DND-41 (cell line): ENCODE measurements around the gene ROCK2.
A peak's percentile ranks its signal among the peaks of the same experiment; 100 is the strongest.

Experiments used
- ATAC-seq: fragments of 200-7000 bp; cut with Tn5 transposase; 3 replicates; pipeline ENCODE4 v1.9.1; 2021; ENCODE audit warnings: low read depth; ENCODE audit not compliant: insufficient read depth
- DNase-seq: peaks from one replicate; pipeline ENCODE4 v3.0.0-alpha.2; 2020
- H2AFZ ChIP-seq: 2 replicates; pipeline ENCODE4 v1.6.0; 2012; ENCODE audit warnings: low read depth, low read length
- H3K27ac ChIP-seq: 2 replicates; pipeline ENCODE4 v1.5.1; 2012; ENCODE audit warnings: low read length, inconsistent platforms
- H3K27me3 ChIP-seq: fragments of 200-600 bp; sonication (generic); 2 replicates; pipeline ENCODE4 v1.6.0; 2012; ENCODE audit warnings: low read length, mild to moderate bottlenecking, inconsistent platforms; ENCODE audit not compliant: insufficient read depth, poor library complexity
- H3K36me3 ChIP-seq: 2 replicates; pipeline ENCODE4 v1.5.1; 2012; ENCODE audit warnings: low read length, inconsistent platforms; ENCODE audit not compliant: insufficient read depth
- H3K4me1 ChIP-seq: 2 replicates; pipeline ENCODE4 v1.5.1; 2012; ENCODE audit warnings: mild to moderate bottlenecking, low read length; ENCODE audit not compliant: insufficient read depth
- H3K4me2 ChIP-seq: 2 replicates; pipeline ENCODE4 v1.6.0; 2012; ENCODE audit warnings: mild to moderate bottlenecking, moderate library complexity, low read length, inconsistent platforms; ENCODE audit not compliant: insufficient read depth
- H3K4me3 ChIP-seq, 2 experiments: fragments of 200-600 bp in 1 of 2; shearing (Covaris generic) in 1 of 2; 2 replicates each; pipeline ENCODE4 v1.5.1; 2012 to 2016; ENCODE audit warnings: inconsistent platforms in 2 of 2, low read length in 2 of 2, mild to moderate bottlenecking in 2 of 2, low read depth in 1 of 2, moderate library complexity in 1 of 2
- H3K79me2 ChIP-seq: 2 replicates; pipeline ENCODE4 v1.6.0; 2012; ENCODE audit warnings: low read length, inconsistent platforms; ENCODE audit not compliant: insufficient read depth
- H3K9ac ChIP-seq: 2 replicates; pipeline ENCODE4 v1.6.0; 2012; ENCODE audit warnings: low read depth, mild to moderate bottlenecking, inconsistent platforms, low read length, moderate library complexity
- H3K9me3 ChIP-seq: 2 replicates; pipeline ENCODE4 v1.5.1; 2012; ENCODE audit warnings: low read length, moderate library complexity, mild to moderate bottlenecking, inconsistent platforms; ENCODE audit not compliant: insufficient read depth, severe bottlenecking
- H4K20me1 ChIP-seq: 2 replicates; pipeline ENCODE4 v1.6.0; 2012; ENCODE audit warnings: low read length; ENCODE audit not compliant: insufficient read depth
- CTCF ChIP-seq: IDR thresholded peaks from 2 replicates; pipeline ENCODE4 v1.5.1; 2012; ENCODE audit warnings: borderline replicate concordance, low read length, moderate library complexity, mild to moderate bottlenecking; ENCODE audit not compliant: poor library complexity, severe bottlenecking; ENCODE audit errors: extremely low read depth
- EZH2 ChIP-seq: IDR thresholded peaks from 3 replicates; pipeline ENCODE4 v1.6.1; 2012; ENCODE audit warnings: borderline replicate concordance, low read depth, mild to moderate bottlenecking, moderate library complexity, low read length, inconsistent platforms; ENCODE audit not compliant: severe bottlenecking

ROCK2 gene

GRCh38 chr2:11157731-11158130 lies 186.7 kb downstream of the ROCK2 start:
- ATAC-seq, result no peak
- no peaks in the 10 kb centered on the region for H4K20me1 ChIP-seq
- H3K27ac ChIP-seq, result no peak overlapping the region
- no peak for TF ChIP-seq CTCF
- no peak for TF ChIP-seq EZH2
- H3K36me3 ChIP-seq, result no peaks in the 10 kb centered on the region
- no peaks in the 10 kb centered on the region for H3K9me3 ChIP-seq
- H3K4me3 ChIP-seq, result no peak overlapping the region
- peaks cover 3% of the 10 kb centered on the region for H3K27me3 ChIP-seq
- no peak overlapping the region for H3K4me2 ChIP-seq
- H3K4me1 ChIP-seq, result peaks cover 19% of the 10 kb centered on the region
- no peak for DNase-seq
- no peak overlapping the region for H3K9ac ChIP-seq
- no peaks in the 10 kb centered on the region for H3K79me2 ChIP-seq
- H2AFZ ChIP-seq, result no peak overlapping the region

GRCh38 chr2:11157296-11157695 lies 187.1 kb downstream of the ROCK2 start:
- Histone ChIP-seq H3K27me3 (peaks cover 6% of the 10 kb centered on the region), H3K9me3 (no peaks in the 10 kb centered on the region), H3K4me2 (no peak overlapping the region), H3K36me3 (no peaks in the 10 kb centered on the region), H3K27ac (no peak overlapping the region), H2AFZ (no peak overlapping the region), H3K4me1 (peaks cover 19% of the 10 kb centered on the region), H3K79me2 (no peaks in the 10 kb centered on the region), H3K9ac (no peak overlapping the region), H4K20me1 (no peaks in the 10 kb centered on the region), H3K4me3 (no peak overlapping the region)
- ATAC-seq (no peak), DNase-seq (no peak)
- TF ChIP-seq EZH2 (no peak), CTCF (no peak)

GRCh38 chr2:11156396-11157075 lies 187.9 kb downstream of the ROCK2 start:
- TF ChIP-seq EZH2 (no peak), CTCF (no peak)
- H3K9ac ChIP-seq, result no peak overlapping the region; the same call in 1 of the 2 replicates

More at GRCh38 chr2:11156396-11157075, 187.9 kb downstream of the ROCK2 start:
- H3K4me1 ChIP-seq, result peaks cover 19% of the 10 kb centered on the region
- ATAC-seq (no peak), DNase-seq (no peak)
- H3K9me3 ChIP-seq, result no peaks in the 10 kb centered on the region
- H3K79me2 ChIP-seq, result no peaks in the 10 kb centered on the region
- H3K4me2 ChIP-seq, result peak overlapping the region; percentile 75
- no peaks in the 10 kb centered on the region for H4K20me1 ChIP-seq
- H3K27ac ChIP-seq, result no peak overlapping the region
- no peaks in the 10 kb centered on the region for H3K36me3 ChIP-seq
- peaks cover 6% of the 10 kb centered on the region for H3K27me3 ChIP-seq
- no peak overlapping the region for H2AFZ ChIP-seq
- H3K4me3 ChIP-seq, result peak overlapping the region in 1 of 2 experiments; percentile 63; a peak in 2 of 4 replicates
